ENCODE results near the gene YTHDF1.

DNA sequence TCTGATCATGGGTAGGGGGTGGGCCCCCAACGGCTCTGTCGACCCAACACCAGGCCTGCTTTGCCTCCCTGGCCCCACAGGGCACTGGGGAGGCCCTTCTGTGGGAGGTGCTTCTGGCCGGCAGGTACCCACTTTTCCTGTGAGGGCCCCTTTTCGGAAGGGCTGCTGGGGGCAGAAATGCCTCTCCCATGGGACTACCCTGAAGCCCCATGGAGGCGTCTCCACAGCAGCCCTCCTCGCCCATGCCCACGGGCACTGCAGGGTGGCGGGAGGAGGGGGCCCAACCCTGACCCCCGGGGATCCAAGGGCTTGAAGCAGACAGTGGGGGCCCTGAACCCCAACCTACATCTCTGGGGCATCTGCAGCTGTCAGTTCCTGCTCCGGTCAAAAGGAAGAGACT lies 22.1 kb upstream of the YTHDF1 start:
- TF ChIP-seq, protein P1, sequence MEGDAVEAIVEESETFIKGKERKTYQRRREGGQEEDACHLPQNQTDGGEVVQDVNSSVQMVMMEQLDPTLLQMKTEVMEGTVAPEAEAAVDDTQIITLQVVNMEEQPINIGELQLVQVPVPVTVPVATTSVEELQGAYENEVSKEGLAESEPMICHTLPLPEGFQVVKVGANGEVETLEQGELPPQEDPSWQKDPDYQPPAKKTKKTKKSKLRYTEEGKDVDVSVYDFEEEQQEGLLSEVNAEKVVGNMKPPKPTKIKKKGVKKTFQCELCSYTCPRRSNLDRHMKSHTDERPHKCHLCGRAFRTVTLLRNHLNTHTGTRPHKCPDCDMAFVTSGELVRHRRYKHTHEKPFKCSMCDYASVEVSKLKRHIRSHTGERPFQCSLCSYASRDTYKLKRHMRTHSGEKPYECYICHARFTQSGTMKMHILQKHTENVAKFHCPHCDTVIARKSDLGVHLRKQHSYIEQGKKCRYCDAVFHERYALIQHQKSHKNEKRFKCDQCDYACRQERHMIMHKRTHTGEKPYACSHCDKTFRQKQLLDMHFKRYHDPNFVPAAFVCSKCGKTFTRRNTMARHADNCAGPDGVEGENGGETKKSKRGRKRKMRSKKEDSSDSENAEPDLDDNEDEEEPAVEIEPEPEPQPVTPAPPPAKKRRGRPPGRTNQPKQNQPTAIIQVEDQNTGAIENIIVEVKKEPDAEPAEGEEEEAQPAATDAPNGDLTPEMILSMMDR (IDR thresholded peaks at IDR 0.05) = no peak
- TF ChIP-seq EZH2 (IDR thresholded peaks at IDR 0.05; ENCODE audit: borderline replicate concordance, insufficient read depth, low read depth, low read length, poor library complexity, severe bottlenecking) = no peak
